GM23338 (cell line): ENCODE results near the gene DCP2. TPM values are rescaled to one million over a fixed set of nuclear protein-coding genes. Genes with fewer than 3 reads are reported as not detected.
A peak's percentile ranks its signal among the peaks of the same experiment; 100 is the strongest.

ENCODE experiments used
- ATAC-seq: fragments of 200-7000 bp; cut with Tn5 transposase; 3 replicates; pipeline ENCODE4 v1.9.1; 2020
- DNase-seq: peaks from one replicate; pipeline ENCODE4 v3.0.0-alpha.2; 2015; ENCODE audit warnings: low spot score
- H2AFZ ChIP-seq: fragments of 200-600 bp; sonication (generic); 2 replicates; pipeline ENCODE4 v1.8.0; 2016; ENCODE audit warnings: antibody characterized with exemption, mild to moderate bottlenecking, moderate library complexity
- H3F3A ChIP-seq: fragments of 200-600 bp; sonication (generic); replicated peaks from 2 replicates; pipeline ENCODE4 v1.8.0; 2017; ENCODE audit warnings: antibody characterized with exemption, mixed run types, low read depth
- H3K27ac ChIP-seq: fragments of 200-600 bp; sonication (generic); 2 replicates; pipeline ENCODE4 v1.6.1; 2016; ENCODE audit warnings: low read depth
- H3K27me3 ChIP-seq: fragments of 200-600 bp; sonication (generic); 2 replicates; pipeline ENCODE4 v1.8.0; 2016; ENCODE audit warnings: mild to moderate bottlenecking, mixed run types, moderate library complexity; ENCODE audit not compliant: insufficient read depth
- H3K36me3 ChIP-seq: fragments of 200-600 bp; sonication (generic); 2 replicates; pipeline ENCODE4 v1.8.0; 2016; ENCODE audit warnings: mild to moderate bottlenecking; ENCODE audit not compliant: insufficient read depth
- H3K4me1 ChIP-seq: fragments of 200-600 bp; sonication (generic); 2 replicates; pipeline ENCODE4 v1.8.0; 2016; ENCODE audit warnings: mild to moderate bottlenecking, moderate library complexity; ENCODE audit not compliant: insufficient read depth
- H3K4me2 ChIP-seq: fragments of 200-600 bp; sonication (generic); 2 replicates; pipeline ENCODE4 v1.7.1; 2017; ENCODE audit warnings: mixed run types
- H3K4me3 ChIP-seq: fragments of 200-600 bp; sonication (generic); 2 replicates; pipeline ENCODE4 v1.6.1; 2016; ENCODE audit warnings: mixed run types
- H3K79me2 ChIP-seq: fragments of 200-600 bp; sonication (generic); replicated peaks from 2 replicates; pipeline ENCODE4 v1.8.0; 2017; ENCODE audit warnings: mild to moderate bottlenecking; ENCODE audit not compliant: insufficient read depth
- H3K9me2 ChIP-seq: fragments of 200-600 bp; sonication (generic); 2 replicates; pipeline ENCODE4 v1.8.0; 2017; ENCODE audit not compliant: insufficient read depth
- H4K20me1 ChIP-seq: fragments of 200-600 bp; sonication (generic); replicated peaks from 2 replicates; pipeline ENCODE4 v1.8.0; 2017; ENCODE audit warnings: mild to moderate bottlenecking; ENCODE audit not compliant: insufficient read depth
- H3K27ac Mint-ChIP-seq: 2 replicates; pipeline ENCODE4 v1.8.0; 2020; ENCODE audit warnings: inconsistent platforms, mild to moderate bottlenecking, moderate library complexity, mixed read lengths
- H3K27me3 Mint-ChIP-seq: 3 replicates; pipeline ENCODE4 v1.8.0; 2022; ENCODE audit warnings: low read depth, mild to moderate bottlenecking, moderate library complexity, mixed read lengths, inconsistent platforms; ENCODE audit not compliant: insufficient read depth, poor library complexity
- H3K36me3 Mint-ChIP-seq: 3 replicates; pipeline ENCODE4 v1.8.0; 2021; ENCODE audit warnings: low read depth, mild to moderate bottlenecking, inconsistent platforms, moderate library complexity, mixed read lengths
- H3K4me1 Mint-ChIP-seq: 3 replicates; pipeline ENCODE4 v1.8.0; 2020; ENCODE audit warnings: mild to moderate bottlenecking, inconsistent platforms, mixed read lengths
- H3K4me3 Mint-ChIP-seq: 3 replicates; pipeline ENCODE4 v1.8.0; 2021; ENCODE audit warnings: moderate library complexity, mild to moderate bottlenecking, inconsistent platforms, mixed read lengths
- H3K9me3 Mint-ChIP-seq: 3 replicates; pipeline ENCODE4 v1.8.0; 2020; ENCODE audit warnings: moderate library complexity, mild to moderate bottlenecking, inconsistent platforms, mixed read lengths
- CREB1 ChIP-seq: fragments of 250-450 bp; sonication (Bioruptor Pico); IDR thresholded peaks from 2 replicates; pipeline ENCODE4 v1.5.0; 2020; ENCODE audit warnings: low read depth, mild to moderate bottlenecking, moderate library complexity
- CTCF ChIP-seq, 2 experiments: fragments of 200-600 bp in 1 of 2; sonication (generic) in 1 of 2; conservative IDR thresholded peaks; 2 replicates each; pipeline versions ENCODE4 v1.5.1 to v1.6.1; 2016 to 2017; ENCODE audit warnings: antibody characterized with exemption in 2 of 2, low read depth in 2 of 2, mild to moderate bottlenecking in 2 of 2, moderate library complexity in 1 of 2
- ETS1 ChIP-seq: IDR thresholded peaks from 2 replicates; pipeline ENCODE4 v1.6.1; 2016; ENCODE audit warnings: antibody characterized with exemption
- EZH2 ChIP-seq: fragments of 200-600 bp; sonication (generic); IDR thresholded peaks from one replicate; pipeline ENCODE4 v1.8.0; 2017; ENCODE audit warnings: antibody characterized with exemption, mild to moderate bottlenecking, low read depth; ENCODE audit not compliant: unreplicated experiment
- EZH2phosphoT487 ChIP-seq: fragments of 200-600 bp; sonication (generic); IDR thresholded peaks from one replicate; pipeline ENCODE4 v1.8.1; 2018; ENCODE audit warnings: antibody characterized with exemption; ENCODE audit not compliant: unreplicated experiment
- JUNB ChIP-seq: IDR thresholded peaks from one replicate; pipeline ENCODE4 v1.6.1; 2016; ENCODE audit warnings: antibody characterized with exemption; ENCODE audit not compliant: unreplicated experiment
- NANOG ChIP-seq: IDR thresholded peaks from 2 replicates; pipeline ENCODE4 v1.6.1; 2016; ENCODE audit warnings: antibody characterized with exemption, borderline replicate concordance
- POLR2AphosphoS5 ChIP-seq: IDR thresholded peaks from 2 replicates; pipeline ENCODE4 v1.6.1; 2016; ENCODE audit warnings: antibody characterized with exemption, low read depth
- STAT1 ChIP-seq: IDR thresholded peaks from one replicate; pipeline ENCODE4 v1.6.1; 2016; ENCODE audit warnings: antibody characterized with exemption; ENCODE audit not compliant: unreplicated experiment
- ZNF114 ChIP-seq: fragments of 250-450 bp; sonication (Bioruptor Pico); IDR thresholded peaks from 2 replicates; pipeline ENCODE4 v1.5.0; 2020; ENCODE audit warnings: mild to moderate bottlenecking, moderate library complexity
- ZNF331 ChIP-seq: fragments of 250-450 bp; sonication (Bioruptor Pico); IDR thresholded peaks from 2 replicates; pipeline ENCODE4 v1.5.0; 2020; ENCODE audit warnings: low read depth, mild to moderate bottlenecking, moderate library complexity
- ZNF462 ChIP-seq: fragments of 250-450 bp; sonication (Bioruptor Pico); IDR thresholded peaks from 2 replicates; pipeline ENCODE4 v1.5.0; 2020; ENCODE audit warnings: mild to moderate bottlenecking, moderate library complexity
- polyA plus RNA-seq: library from polyadenylated mRNA; unstranded; fragments of >200 nt; fragmentation: Nextera tagmentation; extraction: Ambion mirVana; gene quantifications from 2 replicates; pipeline ENCODE4 v1.2.1, GENCODE V29; 2016
- total RNA-seq: library from RNA; depleted of rRNA; stranded (reverse); fragments of >200 nt; shearing (Covaris generic); gene quantifications from 2 replicates; pipeline ENCODE4 v1.2.3, GENCODE V29; 2014
- TF ChIP-seq, protein P1 (sequence below): IDR thresholded peaks from one replicate; pipeline ENCODE4 v1.6.1; 2018; ENCODE audit warnings: antibody characterized with exemption; ENCODE audit not compliant: unreplicated experiment

DCP2 gene
- total and polyA plus RNA-seq, 2 experiments from 2014 or later, result 96.6 to 165 TPM

DNA sequence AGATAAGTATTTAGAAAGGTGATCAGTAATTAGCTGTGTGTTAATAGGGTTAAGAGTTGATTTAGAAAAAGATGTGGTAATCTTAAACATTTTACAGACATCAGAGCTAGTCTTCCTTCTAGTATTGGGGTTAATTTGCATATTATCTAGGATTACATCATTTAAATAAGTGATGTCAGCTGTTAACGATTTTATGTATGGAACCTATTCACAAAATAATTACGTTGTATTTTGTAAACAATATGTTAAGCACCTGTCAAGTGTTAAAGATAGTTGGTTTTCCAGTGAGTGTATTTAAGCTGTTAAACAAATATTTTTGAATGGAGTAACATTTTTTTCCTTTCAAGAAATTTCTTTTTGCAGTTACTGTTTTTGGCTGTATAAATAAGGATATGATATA is 2.2 kb downstream of the DCP2 start:
- H2AFZ ChIP-seq, result no peak overlapping the region
- no peak for TF ChIP-seq EZH2phosphoT487
- no peak for TF ChIP-seq JUNB
- no peak for TF ChIP-seq POLR2AphosphoS5
- TF ChIP-seq ZNF331, result no peak
- no peak for TF ChIP-seq ZNF462 (CRISPR knock-in tag)
- TF ChIP-seq ETS1, result no peak
- TF ChIP-seq CTCF (conservative IDR thresholded peaks at IDR 0.05; ENCODE audit: low read depth in 2 of 2), result no peak
- TF ChIP-seq, protein P1, sequence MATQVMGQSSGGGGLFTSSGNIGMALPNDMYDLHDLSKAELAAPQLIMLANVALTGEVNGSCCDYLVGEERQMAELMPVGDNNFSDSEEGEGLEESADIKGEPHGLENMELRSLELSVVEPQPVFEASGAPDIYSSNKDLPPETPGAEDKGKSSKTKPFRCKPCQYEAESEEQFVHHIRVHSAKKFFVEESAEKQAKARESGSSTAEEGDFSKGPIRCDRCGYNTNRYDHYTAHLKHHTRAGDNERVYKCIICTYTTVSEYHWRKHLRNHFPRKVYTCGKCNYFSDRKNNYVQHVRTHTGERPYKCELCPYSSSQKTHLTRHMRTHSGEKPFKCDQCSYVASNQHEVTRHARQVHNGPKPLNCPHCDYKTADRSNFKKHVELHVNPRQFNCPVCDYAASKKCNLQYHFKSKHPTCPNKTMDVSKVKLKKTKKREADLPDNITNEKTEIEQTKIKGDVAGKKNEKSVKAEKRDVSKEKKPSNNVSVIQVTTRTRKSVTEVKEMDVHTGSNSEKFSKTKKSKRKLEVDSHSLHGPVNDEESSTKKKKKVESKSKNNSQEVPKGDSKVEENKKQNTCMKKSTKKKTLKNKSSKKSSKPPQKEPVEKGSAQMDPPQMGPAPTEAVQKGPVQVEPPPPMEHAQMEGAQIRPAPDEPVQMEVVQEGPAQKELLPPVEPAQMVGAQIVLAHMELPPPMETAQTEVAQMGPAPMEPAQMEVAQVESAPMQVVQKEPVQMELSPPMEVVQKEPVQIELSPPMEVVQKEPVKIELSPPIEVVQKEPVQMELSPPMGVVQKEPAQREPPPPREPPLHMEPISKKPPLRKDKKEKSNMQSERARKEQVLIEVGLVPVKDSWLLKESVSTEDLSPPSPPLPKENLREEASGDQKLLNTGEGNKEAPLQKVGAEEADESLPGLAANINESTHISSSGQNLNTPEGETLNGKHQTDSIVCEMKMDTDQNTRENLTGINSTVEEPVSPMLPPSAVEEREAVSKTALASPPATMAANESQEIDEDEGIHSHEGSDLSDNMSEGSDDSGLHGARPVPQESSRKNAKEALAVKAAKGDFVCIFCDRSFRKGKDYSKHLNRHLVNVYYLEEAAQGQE, result no peak
- TF ChIP-seq ZNF114 (CRISPR knock-in tag), result no peak
- TF ChIP-seq CREB1, result no peak
- TF ChIP-seq NANOG, result no peak
- no peak for TF ChIP-seq STAT1
- TF ChIP-seq EZH2, result no peak
- Mint-ChIP-seq H3K4me3 (peak overlapping the region; percentile 93), H3K36me3 (peaks cover 14% of the 10 kb centered on the region), H3K9me3 (no peaks in the 10 kb centered on the region), H3K4me1 (peaks cover 46% of the 10 kb centered on the region), H3K27ac (no peak overlapping the region), H3K27me3 (peaks cover 20% of the 10 kb centered on the region)
- no peak for ATAC-seq
- no peaks in the 10 kb centered on the region for H3F3A ChIP-seq
- no peak for DNase-seq
- H3K4me2 ChIP-seq, result peak overlapping the region; percentile 78
- peak overlapping the region; percentile 90 for H3K4me3 ChIP-seq
- peaks cover 33% of the 10 kb centered on the region for H3K4me1 ChIP-seq
- H3K36me3 ChIP-seq, result no peaks in the 10 kb centered on the region
- no peaks in the 10 kb centered on the region for H3K27me3 ChIP-seq
- no peak overlapping the region for H3K27ac ChIP-seq
- H3K9me2 ChIP-seq, result no peaks in the 10 kb centered on the region
- H3K79me2 ChIP-seq, result peaks cover 69% of the 10 kb centered on the region
- peaks cover 26% of the 10 kb centered on the region; the same call in 1 of the 2 replicates for H4K20me1 ChIP-seq
